HG03097 (cell line): ENCODE measurements around the gene ABCC3.
"Not testable (repeated sequence)": the region's sequence is repeated elsewhere in the genome, so short reads cannot be mapped to it uniquely, and the experiment has no call there.

ENCODE experiments used
- ATAC-seq: cut with Tn5 transposase; IDR thresholded peaks from one replicate; pipeline ENCODE4 v1.9.1; 2021; ENCODE audit not compliant: unreplicated experiment, low FRiP score

ABCC3 gene

GRCh38 chr17:50697062-50697461 lies 62.4 kb downstream of the ABCC3 start:
- no peak for ATAC-seq

DNA sequence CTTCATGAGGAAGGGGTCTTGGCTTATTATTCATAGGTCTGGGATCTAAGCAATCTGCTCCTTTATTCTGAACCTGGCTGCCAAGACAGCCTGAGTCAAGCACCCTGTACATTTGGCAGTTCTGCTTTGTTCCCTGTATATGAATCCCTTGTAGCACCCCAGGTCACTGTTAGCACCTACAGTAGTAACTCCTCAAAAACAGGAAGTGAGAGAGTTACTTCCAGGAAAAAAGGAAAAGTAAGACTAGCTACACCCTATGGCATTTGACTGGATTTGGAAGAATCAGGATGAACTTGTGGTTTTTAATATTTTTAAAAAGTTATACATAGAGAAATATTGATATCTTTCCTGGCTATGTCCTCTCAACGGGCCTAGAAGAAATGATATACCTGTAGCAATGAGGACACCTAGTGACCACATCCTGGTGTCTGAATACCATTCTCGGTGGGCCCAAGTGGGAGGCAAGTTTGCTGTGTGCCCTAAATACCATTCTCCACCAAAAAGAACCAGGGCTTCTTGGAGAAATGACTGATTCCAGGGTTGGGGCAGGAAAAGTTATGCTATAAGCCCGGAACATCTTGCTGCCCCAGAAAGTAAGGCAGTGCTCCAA lies 63.1 kb downstream of the ABCC3 start:
- ATAC-seq: no peak

DNA sequence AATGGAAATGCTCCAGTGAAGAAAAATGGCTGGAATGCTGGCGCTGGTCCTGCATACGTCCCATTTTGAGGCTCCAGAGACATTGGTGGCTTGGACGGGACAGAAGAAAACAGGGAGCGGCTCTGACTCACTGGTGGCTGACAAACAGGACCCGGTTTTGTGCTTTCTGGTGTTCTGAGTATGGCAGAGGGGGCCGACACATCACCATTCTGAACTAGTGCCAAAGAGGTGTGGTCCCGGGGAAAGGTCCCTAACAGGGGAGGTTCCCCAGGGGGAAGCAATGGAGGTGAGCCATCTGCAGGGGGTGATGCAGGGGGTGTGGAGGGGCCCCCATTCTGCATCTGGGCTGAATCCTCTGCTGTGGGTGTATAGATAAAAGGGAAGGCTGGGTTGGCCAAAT lies 64.7 kb downstream of the ABCC3 start:
- ATAC-seq: no peak

- ATAC-seq: no peak
These were observed 68.5 kb downstream of the ABCC3 start for GRCh38 chr17:50703162-50703561.

DNA sequence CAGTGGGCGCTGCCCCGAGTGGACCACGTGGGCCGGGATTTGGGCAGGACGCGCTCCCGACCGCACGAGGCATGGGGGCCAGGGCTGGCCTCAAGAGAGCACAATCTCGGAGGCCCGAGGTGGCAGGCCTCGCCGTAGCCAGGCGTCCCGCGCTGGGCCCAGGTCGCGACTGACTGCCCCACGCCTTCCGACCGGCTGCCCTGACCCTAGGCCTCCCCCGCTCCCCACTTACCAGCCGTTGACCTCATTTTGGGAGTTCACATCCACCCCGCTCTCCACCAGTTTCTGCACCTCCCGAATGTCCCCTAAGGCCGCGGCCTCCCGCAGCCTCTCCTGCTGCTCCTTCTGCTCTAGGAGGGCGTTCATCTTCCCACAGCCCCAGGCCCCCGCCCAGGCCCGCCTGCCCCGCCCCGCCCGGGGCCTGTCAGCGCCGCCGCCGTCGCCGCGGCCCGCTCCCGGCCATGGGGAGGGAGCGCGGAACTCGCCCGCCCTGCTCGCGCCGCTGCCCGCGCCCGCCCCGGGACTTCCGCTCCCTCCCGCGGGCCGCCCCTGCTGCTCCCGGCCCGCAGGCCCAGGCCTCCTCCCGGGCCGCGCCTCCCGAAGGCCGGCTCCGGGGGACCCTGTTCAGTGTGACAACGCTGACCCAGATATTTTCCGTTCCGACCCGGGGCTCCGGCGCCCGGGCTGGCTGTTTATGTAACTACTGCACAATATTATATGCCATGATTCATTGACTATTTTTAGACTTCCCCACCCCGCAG lies 72.8 kb downstream of the ABCC3 start, which contains the start of gene ANKRD40:
TSS of gene ANKRD40 (minus strand) at position 626 of the 761 bp plus-strand sequence. CDS start at position 366, 260 bp downstream.
- peak; percentile 91 for ATAC-seq

- ATAC-seq: peak; percentile 3
These were observed 73.6 kb downstream of the ABCC3 start for GRCh38 chr17:50708050-50709000.

GRCh38 chr17:50709053-50709452 lies 74.4 kb downstream of the ABCC3 start:
- ATAC-seq: not testable (repeated sequence)

DNA sequence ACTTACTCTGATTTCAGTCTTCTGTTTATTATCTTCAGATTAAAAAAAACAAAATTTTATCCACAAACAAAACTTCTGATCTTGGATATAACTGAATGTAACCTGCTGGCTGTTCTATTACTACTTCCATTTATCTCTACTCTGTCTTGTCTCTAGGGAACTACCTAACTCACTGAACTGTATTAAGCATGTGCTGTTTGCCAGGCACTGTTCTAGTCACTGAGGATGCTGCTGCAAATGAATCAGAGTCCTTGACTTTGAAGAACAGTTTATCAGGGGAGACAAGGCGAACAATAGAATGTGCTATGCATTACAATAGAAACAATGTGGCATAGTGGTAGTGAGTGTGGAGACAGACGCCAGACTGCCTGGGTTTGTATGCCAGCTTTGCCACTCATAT lies 75.3 kb downstream of the ABCC3 start:
- no peak for ATAC-seq

GRCh38 chr17:50710650-50711049 lies 76.0 kb downstream of the ABCC3 start:
- no peak for ATAC-seq

DNA sequence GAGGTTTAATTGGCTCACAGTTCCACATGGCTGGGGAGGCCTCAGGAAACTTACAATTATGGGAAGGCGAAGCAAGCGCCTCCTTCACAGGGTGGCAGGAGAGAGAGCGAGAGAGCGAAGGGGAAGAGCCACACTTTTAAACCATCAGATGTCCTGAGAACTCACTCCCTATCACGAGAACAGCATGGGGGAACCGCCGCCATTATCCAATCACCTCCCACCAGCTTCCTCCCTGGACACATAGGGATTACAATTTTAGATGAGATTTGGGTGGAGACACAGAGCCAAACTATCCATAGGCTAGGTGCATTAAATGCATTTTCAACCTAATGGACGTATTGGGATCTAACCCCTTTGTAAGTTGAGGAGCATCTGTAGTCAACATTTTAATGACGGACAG lies 78.0 kb downstream of the ABCC3 start:
- ATAC-seq: no peak

GRCh38 chr17:50715471-50715870 lies 80.8 kb downstream of the ABCC3 start:
- ATAC-seq: no peak

DNA sequence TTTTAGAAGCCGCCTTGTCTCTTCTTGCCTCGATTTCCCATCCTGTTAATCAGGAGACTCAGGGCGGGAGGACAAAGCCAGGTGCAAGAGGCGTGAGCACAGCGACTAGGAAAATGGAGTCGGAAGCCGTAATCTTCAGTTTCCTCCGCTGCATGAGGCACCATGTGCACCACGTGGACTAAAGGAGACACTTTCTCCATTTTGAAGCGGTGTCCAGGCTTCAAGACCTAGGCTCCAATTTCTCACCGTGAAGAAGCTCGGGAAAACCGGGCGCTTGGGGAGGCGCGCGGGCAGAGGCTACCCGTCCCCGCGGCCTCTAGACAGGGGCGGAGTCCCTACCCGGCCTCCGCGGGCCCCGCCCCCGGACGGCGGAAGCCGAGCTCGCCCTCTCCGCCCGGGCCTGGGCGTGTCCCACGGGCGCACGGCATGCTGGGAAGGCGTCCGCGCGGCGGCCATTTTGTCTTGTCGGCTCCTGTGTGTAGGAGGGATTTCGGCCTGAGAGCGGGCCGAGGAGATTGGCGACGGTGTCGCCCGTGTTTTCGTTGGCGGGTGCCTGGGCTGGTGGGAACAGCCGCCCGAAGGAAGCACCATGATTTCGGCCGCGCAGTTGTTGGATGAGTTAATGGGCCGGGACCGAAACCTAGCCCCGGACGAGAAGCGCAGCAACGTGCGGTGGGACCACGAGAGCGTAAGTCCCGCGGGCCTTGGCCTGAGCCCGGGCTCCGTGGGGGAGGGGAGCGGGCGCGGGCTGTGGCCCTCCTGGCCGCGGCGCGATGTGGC lies 84.7 kb downstream of the ABCC3 start, which contains the start of gene LUC7L3:
TSS of gene LUC7L3 (plus strand) at position 460 of the 780 bp plus-strand sequence. CDS start at position 590, 130 bp downstream.
- peak; percentile 92 for ATAC-seq

DNA sequence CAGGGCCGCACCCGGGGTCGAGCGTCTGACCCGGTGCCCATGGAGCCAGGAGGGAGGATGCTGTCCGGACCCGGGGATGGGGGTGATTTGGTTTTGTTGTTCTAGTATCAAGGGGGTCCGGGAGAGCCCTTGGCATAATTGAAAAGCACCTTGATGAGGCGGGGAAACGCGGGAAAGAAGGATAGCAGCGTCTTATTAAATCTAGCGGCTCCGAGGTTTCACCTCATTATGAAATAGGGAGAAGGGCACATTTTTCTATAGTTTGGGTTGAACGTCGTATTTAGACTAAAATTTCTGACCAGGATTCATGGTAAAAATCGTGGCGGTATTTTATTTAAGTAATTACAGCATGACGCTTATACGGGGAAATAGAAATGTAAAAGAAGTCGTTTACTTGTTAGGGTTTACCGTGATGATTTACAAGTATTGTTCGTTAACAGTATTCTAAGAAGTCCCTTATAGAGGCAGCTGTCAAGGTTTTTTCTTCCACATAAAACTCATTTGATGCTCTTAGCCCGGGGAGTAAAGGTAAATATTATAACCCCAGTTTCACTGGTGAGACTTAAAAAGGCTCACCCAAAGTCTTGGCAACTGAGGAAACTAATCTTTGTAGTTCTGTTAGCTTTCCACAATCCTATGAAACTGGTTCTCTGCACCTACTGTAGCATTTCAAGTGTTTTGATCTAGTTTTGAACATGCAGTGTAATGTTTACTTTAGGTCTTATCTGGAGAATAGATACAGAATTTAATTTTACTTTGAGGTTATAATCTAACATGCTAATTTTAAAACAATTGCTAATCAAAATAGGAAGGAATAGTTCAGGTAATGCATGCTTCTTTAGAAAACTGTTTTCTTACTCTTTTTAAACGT lies 85.5 kb downstream of the ABCC3 start:
- no peak for ATAC-seq

DNA sequence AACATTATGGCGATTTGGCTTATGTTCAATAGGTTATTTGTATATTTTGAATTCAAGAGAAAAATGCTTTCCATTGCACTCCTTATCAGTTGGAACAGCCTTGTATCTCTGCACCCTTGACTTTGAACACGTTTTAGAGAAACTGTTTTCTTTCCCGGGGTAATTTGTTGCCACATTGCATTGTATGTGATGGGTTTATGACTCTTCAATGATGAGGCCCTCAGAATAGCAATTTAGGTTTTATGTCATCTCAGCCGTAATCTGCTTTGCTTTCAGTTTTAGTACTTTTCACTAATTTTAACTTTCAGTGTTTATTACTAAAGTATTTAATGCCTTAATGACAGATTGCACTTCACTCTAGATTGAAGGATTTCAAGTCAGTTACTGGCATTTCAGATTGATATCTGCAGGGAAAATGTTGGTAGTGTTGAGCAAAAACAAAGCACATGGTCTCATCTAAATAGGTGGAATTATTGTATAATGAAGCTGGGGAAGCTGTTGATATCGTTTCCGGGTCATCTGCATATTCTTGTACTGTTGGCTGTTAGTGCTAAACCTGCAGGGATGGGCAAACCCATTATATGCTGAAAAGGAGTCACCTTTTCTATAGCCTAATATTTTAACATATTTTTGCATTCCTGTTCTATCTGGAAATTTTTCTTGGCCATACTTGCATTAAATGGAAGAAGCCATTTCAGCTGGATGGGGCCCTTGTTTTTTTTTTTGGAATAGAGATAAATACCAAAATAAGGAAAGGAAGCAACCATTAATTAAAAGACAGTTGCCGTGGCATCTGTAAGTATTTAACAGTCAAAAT lies 86.7 kb downstream of the ABCC3 start:
- no peak for ATAC-seq

- no peak for ATAC-seq
These were observed 88.1 kb downstream of the ABCC3 start for GRCh38 chr17:50722746-50723145.

DNA sequence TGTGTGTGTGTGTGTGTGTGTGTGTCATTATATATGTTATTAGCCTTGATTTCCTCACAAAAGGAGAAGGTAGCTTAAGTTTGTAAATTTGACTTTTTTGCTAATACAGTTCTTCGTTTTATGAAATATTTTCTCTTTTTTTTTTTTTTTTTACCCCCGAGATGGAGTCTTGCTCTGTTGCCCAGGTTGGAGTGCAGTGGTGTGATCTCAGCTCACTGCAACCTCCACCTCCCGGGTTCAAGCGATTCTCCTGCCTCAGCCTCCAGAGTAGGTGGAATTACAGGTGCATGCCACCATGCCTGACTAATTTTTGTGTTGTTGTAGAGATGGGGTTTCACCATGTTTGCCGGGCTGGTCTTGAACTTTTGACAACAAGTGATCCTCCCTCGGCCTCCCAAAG lies 89.9 kb downstream of the ABCC3 start:
- not testable (repeated sequence) for ATAC-seq

GRCh38 chr17:50725769-50726655 lies 91.3 kb downstream of the ABCC3 start:
- no peak for ATAC-seq

DNA sequence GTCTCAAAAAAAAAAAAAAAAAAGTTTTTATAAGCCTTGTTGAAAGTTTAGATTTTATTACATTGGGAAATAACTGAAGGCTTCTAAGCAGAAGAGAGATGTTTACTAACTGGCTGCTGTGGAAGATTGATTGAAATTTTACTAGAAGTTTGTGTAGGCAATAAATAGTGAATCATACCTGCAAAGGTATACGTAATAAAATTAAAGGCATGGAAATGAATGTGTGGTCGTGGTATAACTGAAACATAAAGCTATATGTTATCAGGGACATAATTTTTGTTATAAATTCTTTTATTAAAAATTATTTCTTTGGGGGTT lies 93.4 kb downstream of the ABCC3 start:
- ATAC-seq: no peak
